Cortex of kidney (tissue), 1 donor: ENCODE results near the gene GPR6.

Source experiments
- DNase-seq: peaks from one replicate; lab custom pipeline; 2025; lab: John Stamatoyannopoulos, UW

Gene GPR6

GRCh38 chr6:109999740-110000139, 21.6 kb downstream of the GPR6 start:
- DNase-seq: no peak

- no peak for DNase-seq
Measured at GRCh38 chr6:110002676-110003075, 24.6 kb downstream of the GPR6 start.

- no peak for DNase-seq
Measured at GRCh38 chr6:110013386-110013785, 35.3 kb downstream of the GPR6 start.

GRCh38 chr6:110015206-110015605, 37.1 kb downstream of the GPR6 start:
- DNase-seq: no peak

- no peak for DNase-seq
Measured at GRCh38 chr6:110017306-110017705, 39.2 kb downstream of the GPR6 start.

- DNase-seq: no peak
Measured at GRCh38 chr6:110017946-110018345, 39.8 kb downstream of the GPR6 start.

- DNase-seq: no peak
Measured at GRCh38 chr6:110018486-110018885, 40.4 kb downstream of the GPR6 start.

GRCh38 chr6:110020888-110021287, 42.8 kb downstream of the GPR6 start:
- DNase-seq: no peak

GRCh38 chr6:110029144-110029543, 51.0 kb downstream of the GPR6 start:
- DNase-seq: no peak
